OCI-LY3 (cell line): ENCODE measurements around the gene RBM33.

ENCODE experiments used
- EZH2phosphoT487 ChIP-seq: fragments of 200-600 bp; shearing (Covaris generic); IDR thresholded peaks from 2 replicates; pipeline ENCODE4 v1.6.1; 2018; ENCODE audit warnings: antibody characterized with exemption, mixed run types, low read depth
- TF ChIP-seq, protein P1 (sequence below): fragments of 200-600, 300-600 bp; sonication (generic); IDR thresholded peaks from 2 replicates; pipeline ENCODE4 v1.5.1; 2014; ENCODE audit warnings: antibody characterized with exemption, low read length, low read depth

DNA sequence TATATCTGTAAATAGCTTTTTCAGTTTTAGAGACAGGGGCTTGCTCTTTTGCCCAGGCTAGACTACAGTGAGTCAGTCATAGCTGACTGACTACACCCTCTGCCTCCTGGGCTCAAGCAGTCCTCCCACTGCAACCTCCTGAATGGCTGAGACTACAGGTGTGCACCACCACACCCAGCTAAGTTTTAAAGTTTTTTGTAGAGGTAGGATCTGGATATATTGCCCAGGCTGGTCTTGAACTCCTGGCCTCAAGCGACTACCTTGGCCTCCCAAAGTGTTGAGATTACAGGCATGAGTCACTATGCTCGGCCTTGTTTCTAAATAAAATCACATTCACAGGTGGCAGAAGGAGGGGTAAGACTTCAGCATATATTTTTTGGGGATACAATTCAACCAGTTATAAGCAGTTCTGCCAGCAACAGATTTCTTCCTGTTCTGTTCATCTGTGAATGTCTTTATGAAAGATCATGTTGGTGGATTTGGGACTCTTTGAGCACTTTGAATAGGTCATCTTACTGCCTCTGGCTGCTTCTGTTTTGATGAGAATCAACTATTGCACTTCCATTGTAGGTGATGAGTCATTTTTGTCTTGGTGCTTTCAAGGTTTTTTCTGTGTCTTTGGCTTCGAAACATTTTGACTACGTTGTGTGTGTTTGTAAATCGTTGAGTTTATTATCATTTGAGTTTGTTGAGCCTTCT is 15.7 kb downstream of the RBM33 start:
- TF ChIP-seq, protein P1, sequence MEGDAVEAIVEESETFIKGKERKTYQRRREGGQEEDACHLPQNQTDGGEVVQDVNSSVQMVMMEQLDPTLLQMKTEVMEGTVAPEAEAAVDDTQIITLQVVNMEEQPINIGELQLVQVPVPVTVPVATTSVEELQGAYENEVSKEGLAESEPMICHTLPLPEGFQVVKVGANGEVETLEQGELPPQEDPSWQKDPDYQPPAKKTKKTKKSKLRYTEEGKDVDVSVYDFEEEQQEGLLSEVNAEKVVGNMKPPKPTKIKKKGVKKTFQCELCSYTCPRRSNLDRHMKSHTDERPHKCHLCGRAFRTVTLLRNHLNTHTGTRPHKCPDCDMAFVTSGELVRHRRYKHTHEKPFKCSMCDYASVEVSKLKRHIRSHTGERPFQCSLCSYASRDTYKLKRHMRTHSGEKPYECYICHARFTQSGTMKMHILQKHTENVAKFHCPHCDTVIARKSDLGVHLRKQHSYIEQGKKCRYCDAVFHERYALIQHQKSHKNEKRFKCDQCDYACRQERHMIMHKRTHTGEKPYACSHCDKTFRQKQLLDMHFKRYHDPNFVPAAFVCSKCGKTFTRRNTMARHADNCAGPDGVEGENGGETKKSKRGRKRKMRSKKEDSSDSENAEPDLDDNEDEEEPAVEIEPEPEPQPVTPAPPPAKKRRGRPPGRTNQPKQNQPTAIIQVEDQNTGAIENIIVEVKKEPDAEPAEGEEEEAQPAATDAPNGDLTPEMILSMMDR = no peak
- no peak for TF ChIP-seq EZH2phosphoT487
